AG10803 (cell line): ENCODE results near the gene AGAP1.
A peak's percentile ranks its signal among the peaks of the same experiment; 100 is the strongest.

Experiments used
- DNase-seq: peaks from one replicate; pipeline ENCODE4 v3.0.0; 2010; ENCODE audit warnings: low read depth
- H3K4me3 ChIP-seq: 2 replicates; pipeline ENCODE4 v1.5.1; 2011; ENCODE audit warnings: mild to moderate bottlenecking, low read length, control low read depth
- CTCF ChIP-seq: conservative IDR thresholded peaks from 2 replicates; pipeline ENCODE4 v1.5.1; 2011; ENCODE audit warnings: mild to moderate bottlenecking, low read length, control low read depth, inconsistent platforms

AGAP1 gene

GRCh38 chr2:235564884-235565530 is 71.2 kb downstream of the AGAP1 start:
- H3K4me3 ChIP-seq, result no peak overlapping the region
- TF ChIP-seq CTCF, result no peak
- DNase-seq, result no peak

DNA sequence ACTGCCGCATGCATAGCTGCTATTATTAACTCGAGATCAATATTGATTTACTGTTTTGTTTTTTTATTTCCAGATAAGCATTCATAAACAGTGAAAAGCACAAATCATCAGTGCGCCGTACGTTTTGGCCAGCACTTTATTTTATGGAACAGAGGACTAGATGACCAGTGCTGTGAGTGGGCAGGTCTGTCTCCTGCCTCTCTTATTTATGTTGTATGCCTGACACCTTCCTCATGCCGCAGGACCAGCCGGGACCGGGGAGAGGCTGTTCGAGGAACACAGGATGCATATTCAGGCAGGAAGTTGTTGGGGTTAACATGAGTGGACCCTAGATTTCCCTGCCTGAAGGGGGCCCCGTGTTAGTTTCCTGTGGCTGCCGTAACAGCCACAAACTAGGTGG is 72.6 kb downstream of the AGAP1 start:
- DNase-seq, result no peak
- TF ChIP-seq CTCF, result no peak

GRCh38 chr2:235566931-235567495 is 73.2 kb downstream of the AGAP1 start:
- no peak overlapping the region for H3K4me3 ChIP-seq
- no peak for DNase-seq
- TF ChIP-seq CTCF, result no peak

More for the DNA sequence above, 72.6 kb downstream of the AGAP1 start:
- H3K4me3 ChIP-seq, result no peak overlapping the region

DNA sequence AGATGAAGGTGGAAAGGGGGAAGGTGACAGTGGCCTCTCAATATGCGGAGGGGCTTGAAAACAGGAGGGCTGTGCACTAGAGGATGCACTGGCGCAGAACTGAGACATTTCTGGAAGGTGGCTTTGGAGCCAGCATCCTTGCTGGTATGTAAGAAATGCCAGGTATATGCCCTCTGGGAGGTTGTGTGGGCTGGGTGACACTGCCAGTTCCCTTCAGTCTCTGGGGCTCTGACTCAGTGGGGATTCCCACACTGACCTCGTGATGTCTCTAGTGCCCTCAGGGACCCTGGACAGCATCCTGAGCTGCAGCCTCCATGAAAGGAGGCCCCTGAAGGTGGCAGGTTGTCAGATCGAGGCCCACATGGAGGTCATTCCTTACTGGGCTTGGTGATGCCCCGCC is 74.0 kb downstream of the AGAP1 start:
- H3K4me3 ChIP-seq, result no peak overlapping the region
- no peak for DNase-seq
- TF ChIP-seq CTCF, result no peak

DNA sequence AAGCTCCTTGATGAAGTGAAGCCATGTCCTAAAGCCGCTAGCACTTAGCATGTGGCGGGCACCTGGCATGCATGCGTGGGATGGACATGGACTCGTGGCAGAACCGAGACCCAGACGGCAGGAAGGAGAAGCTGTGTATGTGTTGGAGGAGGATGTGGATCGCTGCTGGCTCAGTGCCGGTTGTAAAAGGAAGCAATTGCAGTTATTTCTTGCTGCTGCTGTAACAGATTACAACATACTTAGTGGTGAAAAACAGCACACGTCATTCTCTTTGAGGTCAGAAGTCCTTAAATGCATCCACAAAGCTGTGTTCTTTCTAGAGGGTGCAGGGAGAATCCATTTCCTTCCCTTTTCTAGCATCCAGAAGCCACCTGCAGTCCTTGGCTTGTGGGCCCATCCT is 74.6 kb downstream of the AGAP1 start:
- H3K4me3 ChIP-seq, result no peak overlapping the region
- TF ChIP-seq CTCF, result no peak
- DNase-seq, result peak; percentile 22

GRCh38 chr2:235569837-235570236 is 76.0 kb downstream of the AGAP1 start:
- peak overlapping the region; percentile 13; the same call in 1 of the 2 replicates for H3K4me3 ChIP-seq
- no peak for DNase-seq
- TF ChIP-seq CTCF, result no peak

GRCh38 chr2:235570256-235570655 is 76.4 kb downstream of the AGAP1 start:
- peak overlapping the region; percentile 13; the same call in 1 of the 2 replicates for H3K4me3 ChIP-seq
- no peak for TF ChIP-seq CTCF
- DNase-seq, result peak; percentile 66
